ENCODE results near the gene PTPN3.

Gene PTPN3

GRCh38 chr9:109328978-109329637 is 169.0 kb downstream of the PTPN3 start:
- TF ChIP-seq PPARA (CRISPR knock-in tag; IDR thresholded peaks at IDR 0.05; ENCODE audit: borderline replicate concordance) (no peak), GLIS3 (CRISPR knock-in tag; IDR thresholded peaks at IDR 0.05) (no peak), ESRRG (CRISPR knock-in tag; IDR thresholded peaks at IDR 0.05) (no peak), CSDC2 (CRISPR knock-in tag; IDR thresholded peaks at IDR 0.05) (no peak), RARB (CRISPR knock-in tag; IDR thresholded peaks at IDR 0.05) (no peak), ZC3H10 (CRISPR knock-in tag; IDR thresholded peaks at IDR 0.05) (no peak), PATZ1 (CRISPR knock-in tag; IDR thresholded peaks at IDR 0.05; ENCODE audit: borderline replicate concordance) (no peak), ARNTL (CRISPR knock-in tag; IDR thresholded peaks at IDR 0.05; ENCODE audit: borderline replicate concordance, low read depth) (no peak)
- TF ChIP-seq, protein P1, sequence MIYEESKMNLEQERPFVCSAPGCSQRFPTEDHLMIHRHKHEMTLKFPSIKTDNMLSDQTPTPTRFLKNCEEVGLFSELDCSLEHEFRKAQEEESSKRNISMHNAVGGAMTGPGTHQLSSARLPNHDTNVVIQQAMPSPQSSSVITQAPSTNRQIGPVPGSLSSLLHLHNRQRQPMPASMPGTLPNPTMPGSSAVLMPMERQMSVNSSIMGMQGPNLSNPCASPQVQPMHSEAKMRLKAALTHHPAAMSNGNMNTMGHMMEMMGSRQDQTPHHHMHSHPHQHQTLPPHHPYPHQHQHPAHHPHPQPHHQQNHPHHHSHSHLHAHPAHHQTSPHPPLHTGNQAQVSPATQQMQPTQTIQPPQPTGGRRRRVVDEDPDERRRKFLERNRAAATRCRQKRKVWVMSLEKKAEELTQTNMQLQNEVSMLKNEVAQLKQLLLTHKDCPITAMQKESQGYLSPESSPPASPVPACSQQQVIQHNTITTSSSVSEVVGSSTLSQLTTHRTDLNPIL (CRISPR knock-in tag; IDR thresholded peaks at IDR 0.05; ENCODE audit: low read depth): no peak
- TF ChIP-seq, protein P2, sequence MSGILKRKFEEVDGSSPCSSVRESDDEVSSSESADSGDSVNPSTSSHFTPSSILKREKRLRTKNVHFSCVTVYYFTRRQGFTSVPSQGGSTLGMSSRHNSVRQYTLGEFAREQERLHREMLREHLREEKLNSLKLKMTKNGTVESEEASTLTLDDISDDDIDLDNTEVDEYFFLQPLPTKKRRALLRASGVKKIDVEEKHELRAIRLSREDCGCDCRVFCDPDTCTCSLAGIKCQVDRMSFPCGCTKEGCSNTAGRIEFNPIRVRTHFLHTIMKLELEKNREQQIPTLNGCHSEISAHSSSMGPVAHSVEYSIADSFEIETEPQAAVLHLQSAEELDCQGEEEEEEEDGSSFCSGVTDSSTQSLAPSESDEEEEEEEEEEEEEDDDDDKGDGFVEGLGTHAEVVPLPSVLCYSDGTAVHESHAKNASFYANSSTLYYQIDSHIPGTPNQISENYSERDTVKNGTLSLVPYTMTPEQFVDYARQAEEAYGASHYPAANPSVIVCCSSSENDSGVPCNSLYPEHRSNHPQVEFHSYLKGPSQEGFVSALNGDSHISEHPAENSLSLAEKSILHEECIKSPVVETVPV (CRISPR knock-in tag; IDR thresholded peaks at IDR 0.05): no peak
- TF ChIP-seq, protein P3, sequence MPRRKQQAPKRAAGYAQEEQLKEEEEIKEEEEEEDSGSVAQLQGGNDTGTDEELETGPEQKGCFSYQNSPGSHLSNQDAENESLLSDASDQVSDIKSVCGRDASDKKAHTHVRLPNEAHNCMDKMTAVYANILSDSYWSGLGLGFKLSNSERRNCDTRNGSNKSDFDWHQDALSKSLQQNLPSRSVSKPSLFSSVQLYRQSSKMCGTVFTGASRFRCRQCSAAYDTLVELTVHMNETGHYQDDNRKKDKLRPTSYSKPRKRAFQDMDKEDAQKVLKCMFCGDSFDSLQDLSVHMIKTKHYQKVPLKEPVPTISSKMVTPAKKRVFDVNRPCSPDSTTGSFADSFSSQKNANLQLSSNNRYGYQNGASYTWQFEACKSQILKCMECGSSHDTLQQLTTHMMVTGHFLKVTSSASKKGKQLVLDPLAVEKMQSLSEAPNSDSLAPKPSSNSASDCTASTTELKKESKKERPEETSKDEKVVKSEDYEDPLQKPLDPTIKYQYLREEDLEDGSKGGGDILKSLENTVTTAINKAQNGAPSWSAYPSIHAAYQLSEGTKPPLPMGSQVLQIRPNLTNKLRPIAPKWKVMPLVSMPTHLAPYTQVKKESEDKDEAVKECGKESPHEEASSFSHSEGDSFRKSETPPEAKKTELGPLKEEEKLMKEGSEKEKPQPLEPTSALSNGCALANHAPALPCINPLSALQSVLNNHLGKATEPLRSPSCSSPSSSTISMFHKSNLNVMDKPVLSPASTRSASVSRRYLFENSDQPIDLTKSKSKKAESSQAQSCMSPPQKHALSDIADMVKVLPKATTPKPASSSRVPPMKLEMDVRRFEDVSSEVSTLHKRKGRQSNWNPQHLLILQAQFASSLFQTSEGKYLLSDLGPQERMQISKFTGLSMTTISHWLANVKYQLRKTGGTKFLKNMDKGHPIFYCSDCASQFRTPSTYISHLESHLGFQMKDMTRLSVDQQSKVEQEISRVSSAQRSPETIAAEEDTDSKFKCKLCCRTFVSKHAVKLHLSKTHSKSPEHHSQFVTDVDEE (CRISPR knock-in tag; IDR thresholded peaks at IDR 0.05): no peak
- TF ChIP-seq, protein P4, sequence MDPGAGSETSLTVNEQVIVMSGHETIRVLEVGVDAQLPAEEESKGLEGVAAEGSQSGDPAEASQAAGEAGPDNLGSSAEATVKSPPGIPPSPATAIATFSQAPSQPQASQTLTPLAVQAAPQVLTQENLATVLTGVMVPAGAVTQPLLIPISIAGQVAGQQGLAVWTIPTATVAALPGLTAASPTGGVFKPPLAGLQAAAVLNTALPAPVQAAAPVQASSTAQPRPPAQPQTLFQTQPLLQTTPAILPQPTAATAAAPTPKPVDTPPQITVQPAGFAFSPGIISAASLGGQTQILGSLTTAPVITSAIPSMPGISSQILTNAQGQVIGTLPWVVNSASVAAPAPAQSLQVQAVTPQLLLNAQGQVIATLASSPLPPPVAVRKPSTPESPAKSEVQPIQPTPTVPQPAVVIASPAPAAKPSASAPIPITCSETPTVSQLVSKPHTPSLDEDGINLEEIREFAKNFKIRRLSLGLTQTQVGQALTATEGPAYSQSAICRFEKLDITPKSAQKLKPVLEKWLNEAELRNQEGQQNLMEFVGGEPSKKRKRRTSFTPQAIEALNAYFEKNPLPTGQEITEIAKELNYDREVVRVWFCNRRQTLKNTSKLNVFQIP (CRISPR knock-in tag; IDR thresholded peaks at IDR 0.05; ENCODE audit: borderline replicate concordance, low read depth): no peak
- ATAC-seq: no peak
